Tibial nerve (tissue), 4 donors: ENCODE measurements around the gene ATP5MC2.

ENCODE experiments used
- EP300 ChIP-seq, 2 donors: sonication (generic); formaldehyde crosslinking; IDR thresholded peaks; one replicate each; pipeline ENCODE4 v1.6.1; 2017; ENCODE audit warnings: antibody characterized with exemption in 2 of 2, mild to moderate bottlenecking in 1 of 2
- TF ChIP-seq, protein P1 (sequence below), 5 experiments: fragments of 200-600 bp in 3 of 5; fragments of 450-650 bp in 2 of 5; sonication (generic) in 3 of 5; IDR thresholded peaks; one replicate each; pipeline ENCODE4 v1.5.1; 2016 to 2019; ENCODE audit warnings: antibody characterized with exemption in 5 of 5, mild to moderate bottlenecking in 3 of 5, moderate library complexity in 2 of 5

DNA sequence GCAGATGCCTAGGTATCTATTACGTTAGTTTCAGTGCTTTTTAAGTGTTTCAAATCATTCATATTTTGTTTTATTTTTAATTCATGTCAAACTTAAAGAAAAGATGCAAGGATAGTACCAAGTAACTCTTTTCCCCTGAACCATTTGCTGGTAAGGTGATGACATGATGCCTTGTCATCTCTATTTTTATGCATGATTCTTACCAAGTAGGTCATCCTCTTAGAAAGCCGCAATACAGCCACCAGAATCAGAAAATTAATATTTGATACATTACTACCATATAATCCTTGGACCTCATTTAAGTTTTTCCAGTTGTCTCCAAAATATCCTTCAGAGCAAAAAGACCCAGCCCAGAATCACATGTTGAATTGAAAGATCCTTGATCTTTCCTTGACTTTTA lies 22.3 kb downstream of the ATP5MC2 start:
- TF ChIP-seq, protein P1, sequence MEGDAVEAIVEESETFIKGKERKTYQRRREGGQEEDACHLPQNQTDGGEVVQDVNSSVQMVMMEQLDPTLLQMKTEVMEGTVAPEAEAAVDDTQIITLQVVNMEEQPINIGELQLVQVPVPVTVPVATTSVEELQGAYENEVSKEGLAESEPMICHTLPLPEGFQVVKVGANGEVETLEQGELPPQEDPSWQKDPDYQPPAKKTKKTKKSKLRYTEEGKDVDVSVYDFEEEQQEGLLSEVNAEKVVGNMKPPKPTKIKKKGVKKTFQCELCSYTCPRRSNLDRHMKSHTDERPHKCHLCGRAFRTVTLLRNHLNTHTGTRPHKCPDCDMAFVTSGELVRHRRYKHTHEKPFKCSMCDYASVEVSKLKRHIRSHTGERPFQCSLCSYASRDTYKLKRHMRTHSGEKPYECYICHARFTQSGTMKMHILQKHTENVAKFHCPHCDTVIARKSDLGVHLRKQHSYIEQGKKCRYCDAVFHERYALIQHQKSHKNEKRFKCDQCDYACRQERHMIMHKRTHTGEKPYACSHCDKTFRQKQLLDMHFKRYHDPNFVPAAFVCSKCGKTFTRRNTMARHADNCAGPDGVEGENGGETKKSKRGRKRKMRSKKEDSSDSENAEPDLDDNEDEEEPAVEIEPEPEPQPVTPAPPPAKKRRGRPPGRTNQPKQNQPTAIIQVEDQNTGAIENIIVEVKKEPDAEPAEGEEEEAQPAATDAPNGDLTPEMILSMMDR (IDR thresholded peaks at IDR 0.05), result no peak
- no peak for TF ChIP-seq EP300 (IDR thresholded peaks at IDR 0.05)
